SU-DHL-6 (cell line): Measurements from ENCODE around the gene MYO18A.

ENCODE experiments used
- EZH2phosphoT487 ChIP-seq: fragments of 200-600 bp; sonication (generic), shearing (Covaris generic); conservative IDR thresholded peaks from 2 replicates; pipeline ENCODE4 v1.6.1; 2018; ENCODE audit warnings: mild to moderate bottlenecking, antibody characterized with exemption, low read length, moderate library complexity, mixed read lengths
- TF ChIP-seq, protein P1 (sequence below): fragments of 200-600 bp; sonication (generic); IDR thresholded peaks from one replicate; pipeline ENCODE4 v1.5.1; 2017; ENCODE audit warnings: antibody characterized with exemption, mild to moderate bottlenecking, low read length, moderate library complexity; ENCODE audit not compliant: insufficient read depth, poor library complexity, severe bottlenecking

DNA sequence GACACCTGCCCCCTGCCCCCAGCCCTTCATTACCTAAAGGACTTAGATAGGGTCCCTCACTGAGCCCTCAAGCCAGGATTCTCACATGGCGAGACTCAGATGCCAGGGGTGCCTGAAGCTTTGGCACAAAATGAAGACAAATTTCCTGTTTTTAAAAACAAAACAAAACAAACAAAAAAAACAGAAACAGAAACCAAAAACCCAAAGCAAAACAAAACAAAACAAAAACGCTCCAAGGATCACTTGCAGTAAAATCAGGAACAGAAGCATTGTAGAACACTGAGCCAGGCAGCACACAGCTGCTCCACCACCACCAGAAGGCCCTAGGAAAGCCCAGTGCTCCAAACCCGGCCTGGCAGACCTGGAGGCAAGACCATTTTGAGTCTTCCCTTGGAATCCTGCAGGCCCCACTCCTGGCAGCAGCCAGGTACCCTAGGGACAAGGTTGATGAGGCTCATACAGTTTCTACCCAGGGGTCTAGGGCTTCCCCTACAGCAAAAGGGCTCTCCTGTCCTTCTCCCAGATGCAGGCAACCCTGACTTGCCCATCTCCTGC, 20.8 kb downstream of the MYO18A start:
- TF ChIP-seq, protein P1, sequence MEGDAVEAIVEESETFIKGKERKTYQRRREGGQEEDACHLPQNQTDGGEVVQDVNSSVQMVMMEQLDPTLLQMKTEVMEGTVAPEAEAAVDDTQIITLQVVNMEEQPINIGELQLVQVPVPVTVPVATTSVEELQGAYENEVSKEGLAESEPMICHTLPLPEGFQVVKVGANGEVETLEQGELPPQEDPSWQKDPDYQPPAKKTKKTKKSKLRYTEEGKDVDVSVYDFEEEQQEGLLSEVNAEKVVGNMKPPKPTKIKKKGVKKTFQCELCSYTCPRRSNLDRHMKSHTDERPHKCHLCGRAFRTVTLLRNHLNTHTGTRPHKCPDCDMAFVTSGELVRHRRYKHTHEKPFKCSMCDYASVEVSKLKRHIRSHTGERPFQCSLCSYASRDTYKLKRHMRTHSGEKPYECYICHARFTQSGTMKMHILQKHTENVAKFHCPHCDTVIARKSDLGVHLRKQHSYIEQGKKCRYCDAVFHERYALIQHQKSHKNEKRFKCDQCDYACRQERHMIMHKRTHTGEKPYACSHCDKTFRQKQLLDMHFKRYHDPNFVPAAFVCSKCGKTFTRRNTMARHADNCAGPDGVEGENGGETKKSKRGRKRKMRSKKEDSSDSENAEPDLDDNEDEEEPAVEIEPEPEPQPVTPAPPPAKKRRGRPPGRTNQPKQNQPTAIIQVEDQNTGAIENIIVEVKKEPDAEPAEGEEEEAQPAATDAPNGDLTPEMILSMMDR: no peak
- TF ChIP-seq EZH2phosphoT487: no peak
